GM23248 (cell line): ENCODE data around the gene UQCRHL. TPM values are rescaled to one million over a fixed set of nuclear protein-coding genes. Genes with fewer than 3 reads are reported as not detected.

Experiments used
- DNase-seq: peaks from one replicate; pipeline ENCODE4 v3.0.0-alpha.2; 2015
- H2AFZ ChIP-seq: fragments of 200-600 bp; sonication (generic); 2 replicates; pipeline ENCODE4 v1.6.1; 2016; ENCODE audit warnings: antibody characterized with exemption
- H3F3A ChIP-seq: fragments of 200-600 bp; sonication (generic); 2 replicates; pipeline ENCODE4 v1.6.1; 2016; ENCODE audit warnings: mild to moderate bottlenecking, antibody characterized with exemption, mixed run types; ENCODE audit not compliant: insufficient read depth
- H3K27ac ChIP-seq: fragments of 200-600 bp; sonication (generic); 2 replicates; pipeline ENCODE4 v1.5.1; 2016; ENCODE audit warnings: mild to moderate bottlenecking
- H3K27me3 ChIP-seq: fragments of 200-600 bp; sonication (generic); replicated peaks from 2 replicates; pipeline ENCODE4 v1.6.1; 2016; ENCODE audit warnings: mild to moderate bottlenecking; ENCODE audit not compliant: insufficient read depth
- H3K36me3 ChIP-seq: fragments of 200-600 bp; sonication (generic); 2 replicates; pipeline ENCODE4 v1.6.1; 2016; ENCODE audit warnings: low read depth, mild to moderate bottlenecking
- H3K4me1 ChIP-seq: fragments of 200-600 bp; sonication (generic); 2 replicates; pipeline ENCODE4 v1.6.1; 2016; ENCODE audit warnings: mild to moderate bottlenecking; ENCODE audit not compliant: insufficient read depth
- H3K4me2 ChIP-seq: fragments of 200-600 bp; sonication (generic); one replicate; pipeline ENCODE4 v1.6.1; 2016; ENCODE audit warnings: mild to moderate bottlenecking; ENCODE audit not compliant: unreplicated experiment
- H3K4me3 ChIP-seq: fragments of 200-600 bp; sonication (generic); 2 replicates; pipeline ENCODE4 v1.5.1; 2016; ENCODE audit warnings: mild to moderate bottlenecking
- H3K79me2 ChIP-seq: fragments of 200-600 bp; sonication (generic); 2 replicates; pipeline ENCODE4 v1.6.1; 2016; ENCODE audit warnings: mild to moderate bottlenecking; ENCODE audit not compliant: insufficient read depth
- H3K9ac ChIP-seq: fragments of 200-600 bp; sonication (generic); 2 replicates; pipeline ENCODE4 v1.6.1; 2016; ENCODE audit warnings: mild to moderate bottlenecking
- H3K9me2 ChIP-seq: fragments of 200-600 bp; sonication (generic); 2 replicates; pipeline ENCODE4 v1.6.1; 2016; ENCODE audit warnings: mixed run types, mild to moderate bottlenecking, moderate library complexity; ENCODE audit not compliant: insufficient read depth
- H3K9me3 ChIP-seq: fragments of 200-600 bp; sonication (generic); one replicate; pipeline ENCODE4 v1.6.1; 2017; ENCODE audit warnings: low read depth
- H4K20me1 ChIP-seq: fragments of 200-600 bp; sonication (generic); 2 replicates; pipeline ENCODE4 v1.6.0; 2016; ENCODE audit not compliant: insufficient read depth
- EZH2 ChIP-seq: fragments of 200-600 bp; sonication (generic); IDR thresholded peaks from 2 replicates; pipeline ENCODE4 v1.6.1; 2018; ENCODE audit warnings: antibody characterized with exemption, mild to moderate bottlenecking; ENCODE audit not compliant: insufficient read depth, poor library complexity, severe bottlenecking
- EZH2phosphoT487 ChIP-seq: fragments of 200-600 bp; sonication (generic); IDR thresholded peaks from 2 replicates; pipeline ENCODE4 v1.6.1; 2018; ENCODE audit warnings: antibody characterized with exemption, moderate library complexity, mild to moderate bottlenecking, low read depth; ENCODE audit not compliant: insufficient read depth
- WGBS, 2 experiments: methylation state at CpG; one replicate each; pipeline ENCODE4 v1.1.6; 2015 to 2017; ENCODE audit warnings: low lambda C conversion rate in 2 of 2, low coverage in 1 of 2; ENCODE audit errors: missing lambda C conversion rate in 2 of 2; 5-methylcytosine and 5-hydroxymethylcytosine counted together
- in situ Hi-C: fragments of 300-500 bp; cut with MboI; formaldehyde crosslinking; loops from 2 replicates; pipeline ENCODE4 v1.15.0; 2020
- polyA plus RNA-seq: library from polyadenylated mRNA; unstranded; fragments of >200 nt; fragmentation: Nextera tagmentation; extraction: Ambion mirVana; gene quantifications from 2 replicates; pipeline ENCODE4 v1.2.1, GENCODE V29; 2016
- total RNA-seq: library from RNA; depleted of rRNA; stranded (reverse); fragments of >200 nt; shearing (Covaris generic); gene quantifications from 2 replicates; pipeline ENCODE4 v1.2.3, GENCODE V29; 2014

Gene UQCRHL
- total and polyA plus RNA-seq, 2 experiments from 2014 or later: 0.32 to 0.60 TPM

GRCh38 chr1:15835741-15836510 lies 28.5 kb upstream of the UQCRHL start:
- H3K4me3 ChIP-seq: peak overlapping the region; percentile 85
- peak; percentile 100 for DNase-seq
- peak overlapping the region; percentile 87 for H2AFZ ChIP-seq
- H3K9ac ChIP-seq: peak overlapping the region; percentile 98
- peaks cover 24% of the 10 kb centered on the region for H3F3A ChIP-seq
- H3K36me3 ChIP-seq: no peaks in the 10 kb centered on the region
- no peaks in the 10 kb centered on the region for H3K27me3 ChIP-seq
- H4K20me1 ChIP-seq: no peaks in the 10 kb centered on the region
- TF ChIP-seq EZH2phosphoT487: no peak
- TF ChIP-seq EZH2: no peak
- in situ Hi-C loops: no loop called here
- peak overlapping the region; percentile 100 for H3K4me2 ChIP-seq
- H3K9me2 ChIP-seq: no peaks in the 10 kb centered on the region
- H3K4me1 ChIP-seq: peaks cover 8% of the 10 kb centered on the region
- peak overlapping the region; percentile 99 for H3K27ac ChIP-seq
- H3K9me3 ChIP-seq: no peaks in the 10 kb centered on the region
- WGBS, 2 experiments: 3% methylated on average over 66 of the region's 66 CpGs
- H3K79me2 ChIP-seq: peaks cover 24% of the 10 kb centered on the region

- in situ Hi-C loops: no loop called here
- H4K20me1 ChIP-seq: no peaks in the 10 kb centered on the region
- peaks cover 8% of the 10 kb centered on the region for H3K4me1 ChIP-seq
- peak overlapping the region; percentile 98 for H3K9ac ChIP-seq
- H3K9me3 ChIP-seq: no peaks in the 10 kb centered on the region
- no peaks in the 10 kb centered on the region for H3K36me3 ChIP-seq
- DNase-seq: peak; percentile 72
- no peaks in the 10 kb centered on the region for H3K9me2 ChIP-seq
- H3K4me3 ChIP-seq: peak overlapping the region; percentile 85
- peaks cover 24% of the 10 kb centered on the region for H3K79me2 ChIP-seq
- peak overlapping the region; percentile 87 for H2AFZ ChIP-seq
- H3K27ac ChIP-seq: peak overlapping the region; percentile 99
- H3F3A ChIP-seq: peaks cover 24% of the 10 kb centered on the region
- TF ChIP-seq EZH2 (no peak), EZH2phosphoT487 (no peak)
- 1 to 2% methylated on average over 36 to 37 of the region's 37 CpGs for WGBS, 2 experiments
- H3K27me3 ChIP-seq: no peaks in the 10 kb centered on the region
- peak overlapping the region; percentile 100 for H3K4me2 ChIP-seq
Observed at GRCh38 chr1:15835205-15835740, 27.8 kb upstream of the UQCRHL start.

- TF ChIP-seq EZH2: no peak
- no peak for TF ChIP-seq EZH2phosphoT487
- Histone ChIP-seq H3K4me2 (peak overlapping the region; percentile 100), H3K9ac (peak overlapping the region; percentile 98), H3K27me3 (no peaks in the 10 kb centered on the region), H3K27ac (peak overlapping the region; percentile 99), H3K4me3 (peak overlapping the region; percentile 85), H4K20me1 (no peaks in the 10 kb centered on the region), H3K79me2 (peaks cover 24% of the 10 kb centered on the region), H3K36me3 (no peaks in the 10 kb centered on the region), H3K9me3 (no peaks in the 10 kb centered on the region), H2AFZ (peak overlapping the region; percentile 87), H3F3A (peaks cover 24% of the 10 kb centered on the region), H3K9me2 (no peaks in the 10 kb centered on the region), H3K4me1 (peaks cover 8% of the 10 kb centered on the region)
- peak; percentile 93 for DNase-seq
- in situ Hi-C loops: no loop called here
- WGBS, 2 experiments: 1% methylated on average over 49 to 66 of the region's 77 CpGs
Observed at GRCh38 chr1:15834406-15835204, 27.2 kb upstream of the UQCRHL start.

GRCh38 chr1:15833842-15834405 lies 26.5 kb upstream of the UQCRHL start:
- peaks cover 24% of the 10 kb centered on the region for H3K79me2 ChIP-seq
- WGBS, 2 experiments: 0 to 1% methylated on average over 10 of the region's 10 CpGs
- H3K27me3 ChIP-seq: no peaks in the 10 kb centered on the region
- in situ Hi-C loops: no loop called here
- peak overlapping the region; percentile 87 for H2AFZ ChIP-seq
- H3K9ac ChIP-seq: peak overlapping the region; percentile 98
- no peaks in the 10 kb centered on the region for H3K9me3 ChIP-seq
- DNase-seq: peak; percentile 90
- H4K20me1 ChIP-seq: no peaks in the 10 kb centered on the region
- H3K4me3 ChIP-seq: peak overlapping the region; percentile 85
- peak overlapping the region; percentile 100 for H3K4me2 ChIP-seq
- no peaks in the 10 kb centered on the region for H3K9me2 ChIP-seq
- H3K4me1 ChIP-seq: peaks cover 8% of the 10 kb centered on the region
- no peak for TF ChIP-seq EZH2phosphoT487
- no peak for TF ChIP-seq EZH2
- H3K36me3 ChIP-seq: no peaks in the 10 kb centered on the region
- peaks cover 24% of the 10 kb centered on the region for H3F3A ChIP-seq
- H3K27ac ChIP-seq: peak overlapping the region; percentile 99
